ENCODE results near the gene JADE2.

The JADE2 gene

GRCh38 chr5:134549714-134550113, 24.2 kb downstream of the JADE2 start:
- Histone ChIP-seq H3K14ac (ENCODE audit: low read length in 2 of 2) (no peak overlapping the region), H3K23ac (ENCODE audit: low read length in 2 of 2) (peak overlapping the region in 1 of 2 experiments; percentile 15), H3K27ac (ENCODE audit: low read length, poor library complexity, severe bottlenecking) (no peak overlapping the region), H3K27me3 (ENCODE audit: control insufficient read depth in 1 of 2, insufficient read depth in 1 of 2, low read length in 2 of 2) (no peaks in the 10 kb centered on the region), H3K4ac (ENCODE audit: low read depth in 1 of 2, low read length in 2 of 2) (no peak overlapping the region), H3K4me1 (ENCODE audit: control insufficient read depth, insufficient read depth, low read depth, low read length) (peaks cover 30% of the 10 kb centered on the region), H3K4me2 (ENCODE audit: low read length, poor library complexity, severe bottlenecking) (no peak overlapping the region), H3K9me3 (ENCODE audit: control insufficient read depth, low read length) (no peaks in the 10 kb centered on the region), H2BK15ac (ENCODE audit: low read depth, poor library complexity, severe bottlenecking) (no peak overlapping the region), H2BK5ac (ENCODE audit: low read depth, low read length, poor library complexity, severe bottlenecking) (no peak overlapping the region), H2BK12ac (ENCODE audit: low read length in 2 of 2) (no peak overlapping the region), H3K4me3 (ENCODE audit: insufficient read depth in 1 of 2, low read depth in 1 of 2, low read length in 2 of 2) (peak overlapping the region in 1 of 2 experiments; percentile 40), H4K8ac (ENCODE audit: low read length) (no peak overlapping the region), H4K91ac (ENCODE audit: low read length) (no peak overlapping the region), H2BK120ac (ENCODE audit: low read depth, low read length) (no peak overlapping the region), H2AFZ (ENCODE audit: low read depth, low read length) (no peak overlapping the region), H3K36me3 (ENCODE audit: control insufficient read depth in 1 of 2, insufficient read depth in 2 of 2, low read depth in 1 of 2, low read length in 2 of 2) (peaks cover 49 to 56% of the 10 kb centered on the region in 2 experiments), H3K18ac (ENCODE audit: low read depth in 1 of 2, low read length in 2 of 2) (no peak overlapping the region), H3K9ac (ENCODE audit: low read length) (peak overlapping the region; percentile 49), H2AK5ac (ENCODE audit: low read length, severe bottlenecking) (no peak overlapping the region), H3K79me1 (replicated peaks; ENCODE audit: low read length, poor library complexity, severe bottlenecking) (peaks cover 39% of the 10 kb centered on the region)
- WGBS: 60% methylated on average over 3 of the region's 3 CpGs
- DNase-seq: no peak

- Histone ChIP-seq H2BK12ac (ENCODE audit: low read length in 2 of 2) (no peak overlapping the region), H4K8ac (ENCODE audit: low read length) (peak overlapping the region; percentile 50), H2AFZ (ENCODE audit: low read depth, low read length) (no peak overlapping the region), H3K4me1 (ENCODE audit: control insufficient read depth, insufficient read depth, low read depth, low read length) (peaks cover 38% of the 10 kb centered on the region), H3K4me2 (ENCODE audit: low read length, poor library complexity, severe bottlenecking) (no peak overlapping the region), H3K27me3 (ENCODE audit: control insufficient read depth in 1 of 2, insufficient read depth in 1 of 2, low read length in 2 of 2) (no peaks in the 10 kb centered on the region), H3K9me3 (ENCODE audit: control insufficient read depth, low read length) (no peaks in the 10 kb centered on the region), H3K14ac (ENCODE audit: low read length in 2 of 2) (no peak overlapping the region), H3K4me3 (ENCODE audit: insufficient read depth in 1 of 2, low read depth in 1 of 2, low read length in 2 of 2) (no peak overlapping the region), H2BK5ac (ENCODE audit: low read depth, low read length, poor library complexity, severe bottlenecking) (no peak overlapping the region), H3K36me3 (ENCODE audit: control insufficient read depth in 1 of 2, insufficient read depth in 2 of 2, low read depth in 1 of 2, low read length in 2 of 2) (peaks cover 51 to 60% of the 10 kb centered on the region in 2 experiments), H3K18ac (ENCODE audit: low read depth in 1 of 2, low read length in 2 of 2) (no peak overlapping the region), H2BK15ac (ENCODE audit: low read depth, poor library complexity, severe bottlenecking) (no peak overlapping the region), H2BK120ac (ENCODE audit: low read depth, low read length) (no peak overlapping the region), H4K91ac (ENCODE audit: low read length) (no peak overlapping the region), H3K4ac (ENCODE audit: low read depth in 1 of 2, low read length in 2 of 2) (no peak overlapping the region), H3K79me1 (replicated peaks; ENCODE audit: low read length, poor library complexity, severe bottlenecking) (peaks cover 35% of the 10 kb centered on the region), H3K27ac (ENCODE audit: low read length, poor library complexity, severe bottlenecking) (no peak overlapping the region), H2AK5ac (ENCODE audit: low read length, severe bottlenecking) (no peak overlapping the region), H3K9ac (ENCODE audit: low read length) (peak overlapping the region; percentile 49), H3K23ac (ENCODE audit: low read length in 2 of 2) (no peak overlapping the region)
- no peak for DNase-seq
- WGBS: 91% methylated on average over 12 of the region's 13 CpGs
Measured at GRCh38 chr5:134550271-134551214, 25.1 kb downstream of the JADE2 start.

- Histone ChIP-seq H3K4me3 (ENCODE audit: insufficient read depth in 1 of 2, low read depth in 1 of 2, low read length in 2 of 2) (peak overlapping the region in 1 of 2 experiments; percentile 39), H3K79me1 (replicated peaks; ENCODE audit: low read length, poor library complexity, severe bottlenecking) (peaks cover 34% of the 10 kb centered on the region), H3K14ac (ENCODE audit: low read length in 2 of 2) (no peak overlapping the region), H2BK15ac (ENCODE audit: low read depth, poor library complexity, severe bottlenecking) (no peak overlapping the region), H2AFZ (ENCODE audit: low read depth, low read length) (no peak overlapping the region), H3K23ac (ENCODE audit: low read length in 2 of 2) (no peak overlapping the region), H4K8ac (ENCODE audit: low read length) (no peak overlapping the region), H3K27ac (ENCODE audit: low read length, poor library complexity, severe bottlenecking) (peak overlapping the region; percentile 63), H3K36me3 (ENCODE audit: control insufficient read depth in 1 of 2, insufficient read depth in 2 of 2, low read depth in 1 of 2, low read length in 2 of 2) (peaks cover 52 to 67% of the 10 kb centered on the region in 2 experiments), H2BK120ac (ENCODE audit: low read depth, low read length) (no peak overlapping the region), H3K27me3 (ENCODE audit: control insufficient read depth in 1 of 2, insufficient read depth in 1 of 2, low read length in 2 of 2) (no peaks in the 10 kb centered on the region), H3K9me3 (ENCODE audit: control insufficient read depth, low read length) (no peaks in the 10 kb centered on the region), H3K18ac (ENCODE audit: low read depth in 1 of 2, low read length in 2 of 2) (no peak overlapping the region), H2BK12ac (ENCODE audit: low read length in 2 of 2) (no peak overlapping the region), H3K9ac (ENCODE audit: low read length) (peak overlapping the region; percentile 65), H3K4me2 (ENCODE audit: low read length, poor library complexity, severe bottlenecking) (no peak overlapping the region), H3K4me1 (ENCODE audit: control insufficient read depth, insufficient read depth, low read depth, low read length) (peaks cover 49% of the 10 kb centered on the region), H3K4ac (ENCODE audit: low read depth in 1 of 2, low read length in 2 of 2) (no peak overlapping the region), H2AK5ac (ENCODE audit: low read length, severe bottlenecking) (no peak overlapping the region), H4K91ac (ENCODE audit: low read length) (no peak overlapping the region), H2BK5ac (ENCODE audit: low read depth, low read length, poor library complexity, severe bottlenecking) (no peak overlapping the region)
- 94% methylated on average over 6 of the region's 8 CpGs for WGBS
- no peak for DNase-seq
Measured at GRCh38 chr5:134551901-134552300, 26.4 kb downstream of the JADE2 start.

- DNase-seq: peak; percentile 83
- Histone ChIP-seq H2BK120ac (ENCODE audit: low read depth, low read length) (no peak overlapping the region), H3K23ac (ENCODE audit: low read length in 2 of 2) (no peak overlapping the region), H2BK15ac (ENCODE audit: low read depth, poor library complexity, severe bottlenecking) (no peak overlapping the region), H3K4me2 (ENCODE audit: low read length, poor library complexity, severe bottlenecking) (no peak overlapping the region), H3K4me1 (ENCODE audit: control insufficient read depth, insufficient read depth, low read depth, low read length) (peaks cover 49% of the 10 kb centered on the region), H3K14ac (ENCODE audit: low read length in 2 of 2) (no peak overlapping the region), H3K79me1 (replicated peaks; ENCODE audit: low read length, poor library complexity, severe bottlenecking) (peaks cover 32% of the 10 kb centered on the region), H2AK5ac (ENCODE audit: low read length, severe bottlenecking) (no peak overlapping the region), H3K4ac (ENCODE audit: low read depth in 1 of 2, low read length in 2 of 2) (no peak overlapping the region), H3K4me3 (ENCODE audit: insufficient read depth in 1 of 2, low read depth in 1 of 2, low read length in 2 of 2) (peak overlapping the region in 1 of 2 experiments; percentile 39), H3K36me3 (ENCODE audit: control insufficient read depth in 1 of 2, insufficient read depth in 2 of 2, low read depth in 1 of 2, low read length in 2 of 2) (peaks cover 51 to 67% of the 10 kb centered on the region in 2 experiments), H3K27me3 (ENCODE audit: control insufficient read depth in 1 of 2, insufficient read depth in 1 of 2, low read length in 2 of 2) (no peaks in the 10 kb centered on the region), H3K9ac (ENCODE audit: low read length) (peak overlapping the region; percentile 65), H4K8ac (ENCODE audit: low read length) (no peak overlapping the region), H3K9me3 (ENCODE audit: control insufficient read depth, low read length) (no peaks in the 10 kb centered on the region), H2BK12ac (ENCODE audit: low read length in 2 of 2) (no peak overlapping the region), H3K27ac (ENCODE audit: low read length, poor library complexity, severe bottlenecking) (peak overlapping the region; percentile 63), H2BK5ac (ENCODE audit: low read depth, low read length, poor library complexity, severe bottlenecking) (no peak overlapping the region), H3K18ac (ENCODE audit: low read depth in 1 of 2, low read length in 2 of 2) (no peak overlapping the region), H2AFZ (ENCODE audit: low read depth, low read length) (no peak overlapping the region), H4K91ac (ENCODE audit: low read length) (no peak overlapping the region)
- WGBS: 60% methylated on average over 1 of the region's 3 CpGs
Measured at GRCh38 chr5:134552301-134552700, 26.8 kb downstream of the JADE2 start.

All from mesenchymal stem cell (in vitro differentiated cells and primary cell).